Hematopoietic multipotent progenitor cell treated with erythropoietin and hydrocortisone succinate and interleukin-3 and kit ligand, for 4 days (in vitro differentiated cells): ENCODE data around the gene SLC17A2.

ENCODE experiments used
- DNase-seq: peaks from one replicate; pipeline ENCODE4 v3.0.0-alpha.2; 2015

Gene SLC17A2

GRCh38 chr6:25918083-25918683 lies 12.3 kb downstream of the SLC17A2 start:
- DNase-seq = no peak

GRCh38 chr6:25916789-25917490 lies 13.6 kb downstream of the SLC17A2 start:
- DNase-seq = no peak

- no peak for DNase-seq
These were observed 14.2 kb downstream of the SLC17A2 start for GRCh38 chr6:25916330-25916729.

- no peak for DNase-seq
These were observed 16.8 kb downstream of the SLC17A2 start for GRCh38 chr6:25913741-25914140.

GRCh38 chr6:25911351-25911750 lies 19.1 kb downstream of the SLC17A2 start:
- no peak for DNase-seq

- DNase-seq = no peak
These were observed 22.9 kb downstream of the SLC17A2 start for GRCh38 chr6:25907475-25908014.

GRCh38 chr6:25903467-25904099 lies 26.9 kb downstream of the SLC17A2 start:
- DNase-seq = no peak

GRCh38 chr6:25902071-25902470 lies 28.4 kb downstream of the SLC17A2 start:
- no peak for DNase-seq

GRCh38 chr6:25900843-25901242 lies 29.6 kb downstream of the SLC17A2 start:
- DNase-seq = no peak

GRCh38 chr6:25899580-25900408 lies 30.7 kb downstream of the SLC17A2 start:
- DNase-seq = no peak

GRCh38 chr6:25899123-25899522 lies 31.4 kb downstream of the SLC17A2 start:
- no peak for DNase-seq

- peak; percentile 22 for DNase-seq
These were observed 32.1 kb downstream of the SLC17A2 start for GRCh38 chr6:25898289-25898977.

- no peak for DNase-seq
These were observed 34.2 kb downstream of the SLC17A2 start for GRCh38 chr6:25896252-25896651.

- DNase-seq = no peak
These were observed 34.7 kb downstream of the SLC17A2 start for GRCh38 chr6:25895771-25896170.

- no peak for DNase-seq
These were observed 36.7 kb downstream of the SLC17A2 start for GRCh38 chr6:25893778-25894177.

GRCh38 chr6:25892877-25893276 lies 37.6 kb downstream of the SLC17A2 start:
- no peak for DNase-seq

- peak; percentile 69 for DNase-seq
These were observed 40.3 kb downstream of the SLC17A2 start for GRCh38 chr6:25889877-25890853.

GRCh38 chr6:25888626-25889025 lies 41.9 kb downstream of the SLC17A2 start:
- DNase-seq = no peak

GRCh38 chr6:25886066-25886465 lies 44.4 kb downstream of the SLC17A2 start:
- no peak for DNase-seq

GRCh38 chr6:25883991-25884390 lies 46.5 kb downstream of the SLC17A2 start:
- no peak for DNase-seq

GRCh38 chr6:25883536-25883935 lies 47.0 kb downstream of the SLC17A2 start:
- DNase-seq = no peak
